Measurements from ENCODE around the gene EEF2K.
A peak's percentile ranks its signal among the peaks of the same experiment; 100 is the strongest.

EEF2K gene

DNA sequence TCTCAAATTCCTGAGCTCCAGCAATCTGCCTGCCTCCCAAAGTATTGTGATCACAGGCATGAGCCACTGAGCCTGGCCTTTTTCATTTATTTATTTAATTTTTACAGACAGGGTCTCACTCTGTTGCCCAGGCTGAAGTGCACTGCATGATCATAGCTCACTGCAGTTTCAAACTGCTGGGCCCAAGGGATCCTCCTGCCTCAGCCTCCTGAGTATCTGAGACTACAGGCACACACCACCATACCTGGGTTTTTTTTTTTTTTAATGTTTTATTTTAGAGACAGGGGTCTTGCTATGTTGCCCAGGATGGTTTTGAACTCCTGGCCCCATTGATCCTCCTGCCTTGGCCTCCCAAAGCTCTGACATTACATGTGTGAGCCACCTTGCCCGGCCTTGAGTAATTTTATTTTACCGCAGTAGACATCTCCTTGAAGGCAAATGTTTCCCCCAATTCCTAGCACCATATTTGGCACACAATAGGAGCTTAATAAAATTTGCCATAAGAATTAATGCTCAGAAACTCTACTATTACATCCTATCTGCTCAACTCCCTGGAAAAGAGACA is 1.9 kb upstream of the EEF2K start:
- no peak overlapping the region for H2AFZ ChIP-seq (ENCODE audit: low read length)
- H3K9ac ChIP-seq (ENCODE audit: low read depth, low read length, poor library complexity, severe bottlenecking): no peak overlapping the region
- no peaks in the 10 kb centered on the region for H3K9me2 ChIP-seq (replicated peaks; ENCODE audit: low read depth, low read length)
- H3K9me3 ChIP-seq (ENCODE audit: insufficient read depth, low read depth, low read length): 0 out of 2 replicates have a peak, but pooled peaks cover 3% of the 10 kb centered on the region
- H4K20me1 ChIP-seq (ENCODE audit: insufficient read depth, low read length, poor library complexity, severe bottlenecking): peaks cover 17% of the 10 kb centered on the region
- H3K27me3 ChIP-seq (ENCODE audit: insufficient read depth, low read length, poor library complexity, severe bottlenecking): no peaks in the 10 kb centered on the region
- H3K36me3 ChIP-seq (ENCODE audit: insufficient read depth, low read length): no peaks in the 10 kb centered on the region
- no peak for TF ChIP-seq EZH2phosphoT487 (IDR thresholded peaks at IDR 0.05; ENCODE audit: borderline replicate concordance)
- TF ChIP-seq, protein P1, sequence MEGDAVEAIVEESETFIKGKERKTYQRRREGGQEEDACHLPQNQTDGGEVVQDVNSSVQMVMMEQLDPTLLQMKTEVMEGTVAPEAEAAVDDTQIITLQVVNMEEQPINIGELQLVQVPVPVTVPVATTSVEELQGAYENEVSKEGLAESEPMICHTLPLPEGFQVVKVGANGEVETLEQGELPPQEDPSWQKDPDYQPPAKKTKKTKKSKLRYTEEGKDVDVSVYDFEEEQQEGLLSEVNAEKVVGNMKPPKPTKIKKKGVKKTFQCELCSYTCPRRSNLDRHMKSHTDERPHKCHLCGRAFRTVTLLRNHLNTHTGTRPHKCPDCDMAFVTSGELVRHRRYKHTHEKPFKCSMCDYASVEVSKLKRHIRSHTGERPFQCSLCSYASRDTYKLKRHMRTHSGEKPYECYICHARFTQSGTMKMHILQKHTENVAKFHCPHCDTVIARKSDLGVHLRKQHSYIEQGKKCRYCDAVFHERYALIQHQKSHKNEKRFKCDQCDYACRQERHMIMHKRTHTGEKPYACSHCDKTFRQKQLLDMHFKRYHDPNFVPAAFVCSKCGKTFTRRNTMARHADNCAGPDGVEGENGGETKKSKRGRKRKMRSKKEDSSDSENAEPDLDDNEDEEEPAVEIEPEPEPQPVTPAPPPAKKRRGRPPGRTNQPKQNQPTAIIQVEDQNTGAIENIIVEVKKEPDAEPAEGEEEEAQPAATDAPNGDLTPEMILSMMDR (conservative IDR thresholded peaks at IDR 0.05; ENCODE audit: low read length): no peak
- H3F3A ChIP-seq (ENCODE audit: low read depth): no peaks in the 10 kb centered on the region
- H3K4me3 ChIP-seq (ENCODE audit: low read length, poor library complexity, severe bottlenecking): no peak overlapping the region
- no peak overlapping the region for H3K4me2 ChIP-seq (ENCODE audit: low read depth, low read length, poor library complexity, severe bottlenecking)
- peaks cover 28% of the 10 kb centered on the region for H3K79me2 ChIP-seq (ENCODE audit: insufficient read depth, low read length)
- H3K4me1 ChIP-seq (ENCODE audit: insufficient read depth, low read length, poor library complexity, severe bottlenecking): peaks cover 27% of the 10 kb centered on the region

GRCh38 chr16:22205577-22206012 is 483 bp upstream of the EEF2K start:
- no peaks in the 10 kb centered on the region for H3F3A ChIP-seq (ENCODE audit: low read depth)
- H3K36me3 ChIP-seq (ENCODE audit: insufficient read depth, low read length): no peaks in the 10 kb centered on the region
- peaks cover 43% of the 10 kb centered on the region for H3K79me2 ChIP-seq (ENCODE audit: insufficient read depth, low read length)
- H3K9ac ChIP-seq (ENCODE audit: low read depth, low read length, poor library complexity, severe bottlenecking): peak overlapping the region; percentile 92
- TF ChIP-seq, protein P1 (conservative IDR thresholded peaks at IDR 0.05; ENCODE audit: low read length): no peak
- TF ChIP-seq EZH2phosphoT487 (IDR thresholded peaks at IDR 0.05; ENCODE audit: borderline replicate concordance): no peak
- H2AFZ ChIP-seq (ENCODE audit: low read length): peak overlapping the region; percentile 99
- peak overlapping the region; percentile 98 for H3K4me3 ChIP-seq (ENCODE audit: low read length, poor library complexity, severe bottlenecking)
- peaks cover 24% of the 10 kb centered on the region for H4K20me1 ChIP-seq (ENCODE audit: insufficient read depth, low read length, poor library complexity, severe bottlenecking)
- H3K4me1 ChIP-seq (ENCODE audit: insufficient read depth, low read length, poor library complexity, severe bottlenecking): peaks cover 42% of the 10 kb centered on the region
- peak overlapping the region; percentile 78 for H3K4me2 ChIP-seq (ENCODE audit: low read depth, low read length, poor library complexity, severe bottlenecking)
- H3K27me3 ChIP-seq (ENCODE audit: insufficient read depth, low read length, poor library complexity, severe bottlenecking): no peaks in the 10 kb centered on the region
- 0 out of 2 replicates have a peak, but pooled peaks cover 3% of the 10 kb centered on the region for H3K9me3 ChIP-seq (ENCODE audit: insufficient read depth, low read depth, low read length)
- no peaks in the 10 kb centered on the region for H3K9me2 ChIP-seq (replicated peaks; ENCODE audit: low read depth, low read length)

GRCh38 chr16:22206842-22207714 is 1.0 kb downstream of the EEF2K start:
- Histone ChIP-seq H3K4me3 (ENCODE audit: low read length, poor library complexity, severe bottlenecking) (peak overlapping the region; percentile 98), H2AFZ (ENCODE audit: low read length) (peak overlapping the region; percentile 90), H3K9me3 (ENCODE audit: insufficient read depth, low read depth, low read length) (0 out of 2 replicates have a peak, but pooled peaks cover 3% of the 10 kb centered on the region), H3K4me1 (ENCODE audit: insufficient read depth, low read length, poor library complexity, severe bottlenecking) (peaks cover 55% of the 10 kb centered on the region), H3K79me2 (ENCODE audit: insufficient read depth, low read length) (peaks cover 55% of the 10 kb centered on the region), H3K4me2 (ENCODE audit: low read depth, low read length, poor library complexity, severe bottlenecking) (peak overlapping the region; percentile 79), H3K36me3 (ENCODE audit: insufficient read depth, low read length) (no peaks in the 10 kb centered on the region), H3K9me2 (replicated peaks; ENCODE audit: low read depth, low read length) (no peaks in the 10 kb centered on the region), H4K20me1 (ENCODE audit: insufficient read depth, low read length, poor library complexity, severe bottlenecking) (peaks cover 25% of the 10 kb centered on the region), H3K9ac (ENCODE audit: low read depth, low read length, poor library complexity, severe bottlenecking) (peak overlapping the region; percentile 92), H3K27me3 (ENCODE audit: insufficient read depth, low read length, poor library complexity, severe bottlenecking) (no peaks in the 10 kb centered on the region), H3F3A (ENCODE audit: low read depth) (no peaks in the 10 kb centered on the region)
- TF ChIP-seq, protein P1 (conservative IDR thresholded peaks at IDR 0.05; ENCODE audit: low read length): no peak
